Spleen (tissue), 7 donors: Measurements from ENCODE around the gene RAN.

Experiments
- CTCF ChIP-seq, 11 experiments: fragments of 200-600 bp in 7 of 11; fragments of 450-650 bp in 4 of 11; sonication (generic) in 4 of 11; IDR thresholded peaks in 8 of 11; conservative IDR thresholded peaks in 3 of 11; 1 replicate in 7 of 11; 2 replicates in 4 of 11; pipeline versions ENCODE4 v1.4.0 to v1.8.0; 2016 to 2021; ENCODE audit warnings: antibody characterized with exemption in 11 of 11, inconsistent platforms in 4 of 11, mild to moderate bottlenecking in 1 of 11
- POLR2A ChIP-seq, 3 donors: fragments of 450-650 bp; IDR thresholded peaks; one replicate each; pipeline ENCODE4 v1.5.1; 2017; ENCODE audit warnings: antibody characterized with exemption in 3 of 3, mild to moderate bottlenecking in 1 of 3
- donor health status: DM: no; HTN: no; CAD: no; lungs with moderate emphysema.
- donor health status: DM: no; HTN: no; CAD: no.
- donor health status: DM: no; HTN: no; CAD: no.

GRCh38 chr12:130916241-130916911, 44.5 kb downstream of the RAN start:
- TF ChIP-seq CTCF (IDR thresholded peaks at IDR 0.05 in 8 of 11, conservative IDR thresholded peaks at IDR 0.05 in 3 of 11): peak; percentile 33 to 83 (median 66)
- no peak for TF ChIP-seq POLR2A (IDR thresholded peaks at IDR 0.05)
